ENCODE measurements around the gene MCF2L.

- TF ChIP-seq CTCF (IDR thresholded peaks at IDR 0.05) (no peak), POLR2A (IDR thresholded peaks at IDR 0.05) (no peak), POLR2AphosphoS5 (IDR thresholded peaks at IDR 0.05) (no peak)
These were observed 75.5 kb downstream of the MCF2L start for GRCh38 chr13:113044391-113045114.
